HG03025 (cell line): ENCODE results near the gene KCTD11.
"Not testable (repeated sequence)": the region's sequence is repeated elsewhere in the genome, so short reads cannot be mapped to it uniquely, and the experiment has no call there.

ENCODE experiments used
- ATAC-seq: cut with Tn5 transposase; IDR thresholded peaks from one replicate; pipeline ENCODE4 v1.9.1; 2021; ENCODE audit warnings: mild to moderate bottlenecking, moderate library complexity; ENCODE audit not compliant: unreplicated experiment, low FRiP score

KCTD11 gene

DNA sequence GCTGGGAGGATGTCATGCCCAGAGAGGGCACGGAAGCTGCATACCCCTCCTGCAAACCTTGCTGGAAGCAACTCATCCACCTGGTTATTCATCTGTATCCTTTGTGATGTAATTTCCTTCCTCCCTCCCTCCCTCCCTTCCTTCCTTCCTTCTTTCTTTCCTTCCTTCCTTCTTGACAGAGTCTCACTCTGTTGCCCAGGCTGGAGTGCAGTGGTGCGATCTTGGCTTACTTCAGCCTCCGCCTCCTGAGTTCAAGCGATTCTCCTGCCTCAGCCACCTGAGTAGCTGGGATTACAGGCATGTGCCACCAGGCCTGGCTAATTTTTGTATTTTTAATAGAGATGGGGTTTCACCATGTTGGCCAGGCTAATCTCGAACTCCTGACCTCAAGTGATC lies 16.6 kb downstream of the KCTD11 start:
- not testable (repeated sequence) for ATAC-seq

- no peak for ATAC-seq
These were observed 17.9 kb downstream of the KCTD11 start for GRCh38 chr17:7369825-7370224.

DNA sequence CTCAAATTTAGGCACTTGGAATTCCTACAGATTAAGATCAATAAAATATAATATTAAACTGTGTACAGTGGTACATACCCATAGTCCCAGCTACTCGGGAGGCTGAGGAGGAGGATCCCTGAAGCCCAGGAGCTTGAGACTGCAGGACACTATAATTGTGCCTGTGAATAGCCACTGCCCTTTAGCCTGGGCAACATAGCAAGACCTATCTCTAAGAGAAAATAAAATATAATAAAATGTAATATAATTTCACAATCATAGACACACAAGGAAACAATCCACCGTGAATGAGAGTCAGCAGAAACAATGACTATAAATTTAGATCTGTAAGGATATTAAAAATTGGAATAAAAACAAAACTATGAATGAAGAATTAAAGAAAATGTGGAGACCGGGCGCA lies 18.9 kb downstream of the KCTD11 start:
- ATAC-seq = no peak

DNA sequence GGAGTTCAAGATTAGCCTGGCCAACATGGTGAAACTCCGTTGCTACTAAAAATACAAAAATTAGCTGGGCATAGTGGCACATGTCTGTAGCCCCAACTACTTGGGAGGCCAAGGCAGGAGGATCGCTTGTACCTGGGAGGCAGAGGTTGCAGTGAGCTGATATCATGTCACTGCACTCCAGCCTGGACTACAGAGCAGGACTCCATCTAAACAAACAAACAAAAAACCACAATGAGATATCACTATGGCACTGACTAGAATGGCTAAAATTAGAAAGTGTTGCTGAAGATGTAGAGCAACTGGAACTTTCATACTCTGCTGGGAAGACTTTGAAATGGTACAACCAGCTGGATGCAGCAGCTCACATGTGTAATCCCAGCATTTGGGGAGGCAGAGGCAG lies 22.4 kb downstream of the KCTD11 start:
- no peak for ATAC-seq

DNA sequence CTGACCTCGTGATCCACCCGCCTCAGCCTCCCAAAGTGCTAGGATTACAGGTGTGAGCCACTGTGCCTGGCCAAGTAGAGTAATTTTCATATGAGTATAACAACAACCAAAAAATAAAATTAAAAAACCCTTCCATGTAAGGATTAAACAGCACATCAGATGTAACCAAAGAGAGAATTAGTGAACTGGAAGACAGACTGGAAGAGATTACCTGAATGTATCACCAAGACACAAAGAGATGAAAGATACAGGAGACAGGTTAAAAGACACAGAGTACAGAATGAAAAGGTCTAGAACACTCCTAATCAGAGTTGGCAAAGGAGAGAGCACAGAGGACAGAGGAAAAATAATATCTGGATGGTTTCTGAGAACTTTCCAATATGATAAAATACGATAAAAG lies 27.2 kb downstream of the KCTD11 start:
- no peak for ATAC-seq

DNA sequence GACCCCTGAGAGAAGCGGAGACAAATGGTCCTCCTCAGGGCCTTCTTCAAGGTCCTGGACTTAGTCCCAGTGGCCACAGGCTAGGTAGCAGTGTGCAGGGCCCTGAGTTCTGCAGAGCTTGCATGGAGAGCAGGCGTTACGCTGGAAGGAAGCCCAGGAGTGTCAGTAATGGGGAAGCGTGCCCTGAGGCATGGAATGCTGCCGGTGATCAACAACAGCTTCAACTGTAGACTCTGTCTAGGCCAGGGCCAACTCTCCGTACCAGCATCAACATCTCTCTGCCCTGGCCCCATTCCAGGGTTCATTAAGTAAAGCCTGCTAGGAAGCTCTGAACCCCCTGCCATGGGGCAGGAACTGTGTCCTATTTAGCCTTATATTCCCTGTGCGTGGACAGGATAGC lies 28.4 kb downstream of the KCTD11 start:
- ATAC-seq = no peak

- ATAC-seq = no peak
These were observed 29.1 kb downstream of the KCTD11 start, which contains the start of gene TNK1 for GRCh38 chr17:7380855-7381683. TSS of gene TNK1 (plus strand) at chr17:7381089. CDS start at chr17:7382927, 1,838 bp downstream.

GRCh38 chr17:7382901-7383300 lies 30.9 kb downstream of the KCTD11 start:
- ATAC-seq = no peak

DNA sequence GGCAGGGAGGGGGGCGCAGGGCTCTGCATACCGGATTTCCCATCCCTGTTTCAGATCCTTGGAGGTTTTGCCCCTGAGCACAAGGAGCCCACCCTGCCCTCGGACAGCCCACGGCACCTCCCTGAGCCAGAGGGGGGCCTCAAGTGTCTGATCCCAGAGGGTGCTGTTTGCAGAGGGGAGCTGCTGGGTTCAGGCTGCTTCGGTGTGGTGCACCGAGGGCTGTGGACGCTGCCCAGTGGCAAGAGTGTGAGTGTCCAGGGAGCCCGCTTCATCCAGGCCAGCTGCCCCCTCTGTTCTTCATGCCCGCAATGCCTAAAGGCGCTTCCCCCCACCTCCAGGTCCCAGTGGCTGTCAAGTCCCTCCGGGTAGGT lies 31.4 kb downstream of the KCTD11 start:
- no peak for ATAC-seq

GRCh38 chr17:7383742-7384488 lies 32.0 kb downstream of the KCTD11 start:
- no peak for ATAC-seq

DNA sequence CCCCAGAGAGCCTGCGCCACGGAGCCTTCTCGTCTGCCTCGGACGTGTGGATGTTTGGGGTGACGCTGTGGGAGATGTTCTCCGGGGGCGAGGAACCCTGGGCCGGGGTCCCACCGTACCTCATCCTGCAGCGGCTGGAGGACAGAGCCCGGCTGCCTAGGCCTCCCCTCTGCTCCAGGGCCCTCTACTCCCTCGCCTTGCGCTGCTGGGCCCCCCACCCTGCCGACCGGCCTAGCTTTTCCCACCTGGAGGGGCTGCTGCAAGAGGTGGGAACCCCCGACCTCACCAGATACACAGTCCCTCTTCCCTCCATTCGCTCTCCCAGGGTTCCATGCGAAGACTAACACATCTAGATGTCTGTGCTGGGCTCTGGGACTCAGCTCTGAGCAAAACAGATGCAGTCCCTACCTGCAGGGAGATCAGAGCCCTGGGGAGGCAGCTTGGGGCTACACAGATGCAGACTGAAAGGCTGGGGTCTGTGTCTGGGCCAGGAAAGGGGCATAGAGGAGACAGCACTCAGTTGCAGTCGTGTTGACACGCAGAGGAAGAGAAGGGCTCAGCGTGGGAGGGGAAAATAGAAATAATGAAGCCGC lies 32.6 kb downstream of the KCTD11 start:
- ATAC-seq = no peak

- no peak for ATAC-seq
These were observed 36.9 kb downstream of the KCTD11 start for GRCh38 chr17:7388856-7389255.

- ATAC-seq = no peak
These were observed 38.3 kb downstream of the KCTD11 start for GRCh38 chr17:7389924-7390910.

GRCh38 chr17:7391307-7391706 lies 39.3 kb downstream of the KCTD11 start:
- no peak for ATAC-seq

- ATAC-seq = no peak
These were observed 41.0 kb downstream of the KCTD11 start for GRCh38 chr17:7392696-7393612.

- peak; percentile 33 for ATAC-seq
These were observed 41.9 kb downstream of the KCTD11 start for GRCh38 chr17:7393613-7394451.

- peak; percentile 59 for ATAC-seq
These were observed 42.7 kb downstream of the KCTD11 start, which contains the start of gene PLSCR3 for GRCh38 chr17:7394452-7395191. TSS of gene PLSCR3 (minus strand) at chr17:7394525. CDS start at chr17:7394110, 415 bp downstream.

DNA sequence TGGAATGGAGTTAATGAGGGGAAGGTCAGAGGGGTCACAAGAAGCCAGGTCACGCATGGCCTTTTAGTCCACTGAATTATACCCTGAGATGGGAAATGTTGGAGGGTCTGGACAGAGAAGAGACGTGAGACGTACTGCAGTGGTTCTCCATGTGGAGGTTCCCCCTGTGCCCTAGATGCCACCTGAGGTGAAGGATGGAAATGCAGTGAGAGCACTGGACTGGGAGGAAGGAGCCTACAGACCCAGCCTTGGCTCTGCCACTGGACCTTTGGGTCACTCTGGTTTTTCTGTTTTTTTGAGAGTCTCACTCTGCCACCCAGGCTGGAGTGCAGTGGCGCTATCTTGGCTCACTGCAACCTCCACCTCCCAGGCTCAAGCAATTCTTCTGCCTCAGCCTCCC lies 44.2 kb downstream of the KCTD11 start:
- ATAC-seq = no peak
